Stimulated activated CD8-positive, alpha-beta memory T cell treated with anti-CD3 and anti-CD28 coated beads, Interleukin-4, amount 100 ng/mL, for 1 hour (primary cell): ENCODE data around the gene PPP1R2.
"Not testable (repeated sequence)": the region's sequence is repeated elsewhere in the genome, so short reads cannot be mapped to it uniquely, and the experiment has no call there.

Experiments
- DNase-seq, 2 donors: peaks; one replicate each; pipeline ENCODE4 v3.0.0-alpha.2; 2020; ENCODE audit warnings: low read depth in 2 of 2, low spot score in 1 of 2

The PPP1R2 gene

DNA sequence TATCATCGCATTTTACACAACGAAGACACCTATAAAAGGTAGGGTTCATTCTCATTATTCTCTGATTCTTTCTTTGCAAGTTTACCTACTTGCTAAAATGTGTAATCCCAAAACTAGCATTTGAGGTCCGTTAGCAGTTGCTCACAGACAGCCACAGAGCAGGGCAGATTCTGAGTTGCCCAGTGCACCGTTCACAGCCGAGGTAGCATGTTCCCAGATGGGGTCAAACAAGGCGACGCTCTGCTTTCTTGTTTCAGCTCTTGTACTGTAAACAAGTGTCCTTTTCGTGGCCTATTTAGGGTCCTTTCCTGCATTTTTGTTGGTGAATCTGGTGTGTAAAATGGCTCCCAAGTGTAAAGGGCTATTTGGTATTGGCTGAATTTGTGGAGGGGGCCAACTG lies 3.1 kb downstream of the PPP1R2 start:
- DNase-seq: no peak

DNA sequence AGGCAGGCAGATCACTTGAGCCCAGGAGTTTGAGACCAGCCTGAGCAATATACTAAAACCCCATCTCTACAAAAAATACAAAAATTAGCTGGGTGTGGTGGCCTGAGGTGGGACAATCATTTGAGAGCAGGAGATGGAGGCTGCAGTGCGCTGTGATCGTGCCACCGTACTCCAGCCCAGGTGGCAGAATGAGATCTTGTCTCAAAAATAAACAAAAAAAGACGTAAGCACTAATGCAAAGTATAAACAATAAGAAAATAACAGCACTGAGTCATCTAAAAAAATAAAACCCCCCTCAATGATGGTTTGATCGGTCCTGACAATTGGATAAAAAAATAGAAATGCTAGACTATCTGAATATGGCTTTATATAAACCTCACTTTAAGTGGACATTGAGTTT lies 3.6 kb downstream of the PPP1R2 start:
- no peak for DNase-seq

DNA sequence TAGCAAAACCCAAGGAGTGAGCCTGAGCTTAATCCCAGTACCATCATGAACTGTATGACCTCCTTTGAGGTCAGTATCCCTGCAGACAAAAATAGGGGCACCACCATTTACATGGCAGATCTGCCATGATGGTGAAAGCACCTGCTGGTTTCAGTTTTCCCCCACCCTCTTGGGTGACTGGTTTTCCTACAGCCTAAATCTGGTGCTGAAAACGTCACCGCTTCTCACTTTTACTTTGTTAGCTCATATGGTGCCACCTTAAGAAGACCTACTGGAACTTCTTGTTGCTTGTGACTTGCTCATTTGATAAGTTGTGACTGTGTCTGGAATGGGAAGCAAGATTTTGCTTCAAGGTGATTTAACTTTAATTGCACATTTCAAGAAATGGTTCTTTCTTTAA lies 5.1 kb downstream of the PPP1R2 start:
- DNase-seq: no peak

DNA sequence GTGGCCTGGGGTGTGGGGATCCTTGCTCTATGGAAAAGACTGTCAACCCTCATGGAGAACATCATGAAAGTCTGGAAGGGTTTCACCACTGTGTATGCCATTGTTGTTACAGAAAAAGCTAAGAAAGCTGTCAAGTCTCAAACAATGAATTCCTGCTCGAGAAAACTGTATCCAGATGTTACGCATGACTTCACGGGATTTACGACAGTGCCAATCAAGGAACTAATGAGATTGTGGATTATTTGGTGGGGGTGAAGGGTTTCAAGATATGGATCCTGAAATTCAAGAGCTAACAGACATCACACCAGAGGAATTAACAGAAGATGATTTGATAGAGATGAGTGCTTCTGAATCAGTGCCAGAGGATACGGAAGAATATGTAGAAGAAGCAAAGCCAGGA lies 7.8 kb downstream of the PPP1R2 start:
- DNase-seq: no peak

DNA sequence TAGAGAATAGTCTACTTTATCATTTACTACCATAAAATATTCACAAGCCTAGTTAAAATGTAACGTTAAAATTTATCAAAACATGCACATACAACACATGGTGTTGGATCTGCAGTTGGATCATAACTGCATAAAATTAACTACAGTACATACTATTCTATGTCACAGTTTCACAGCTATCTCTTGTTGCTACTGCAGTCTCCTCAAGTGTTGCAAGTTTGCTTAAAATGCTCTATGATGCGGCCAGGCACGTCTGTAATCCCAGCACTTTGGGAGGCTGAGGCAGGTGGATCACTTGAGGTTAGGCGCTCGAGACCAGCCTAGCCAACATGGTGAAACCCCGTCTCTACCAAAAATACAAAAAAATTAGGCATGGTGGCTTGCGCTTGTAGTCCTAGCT lies 10.3 kb downstream of the PPP1R2 start:
- DNase-seq: no peak

DNA sequence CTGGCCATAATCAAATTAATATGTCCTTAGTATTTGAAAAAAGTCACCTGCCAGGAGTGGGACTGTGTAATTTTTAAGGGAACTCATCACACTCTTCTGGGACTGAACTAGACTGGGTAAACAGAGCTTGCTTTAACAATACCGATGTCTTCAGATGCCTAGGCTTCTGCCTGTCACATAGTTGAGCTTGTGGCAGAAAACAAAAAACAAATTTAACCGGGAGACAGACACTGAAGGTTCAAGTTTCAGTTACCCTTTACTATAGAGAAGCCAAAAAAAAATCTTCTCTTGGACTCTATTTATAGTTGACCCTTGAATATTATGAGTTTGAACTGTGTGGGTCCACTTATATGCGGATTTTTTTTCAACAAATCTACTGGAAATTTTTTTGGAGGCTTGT lies 10.8 kb downstream of the PPP1R2 start:
- DNase-seq: no peak

DNA sequence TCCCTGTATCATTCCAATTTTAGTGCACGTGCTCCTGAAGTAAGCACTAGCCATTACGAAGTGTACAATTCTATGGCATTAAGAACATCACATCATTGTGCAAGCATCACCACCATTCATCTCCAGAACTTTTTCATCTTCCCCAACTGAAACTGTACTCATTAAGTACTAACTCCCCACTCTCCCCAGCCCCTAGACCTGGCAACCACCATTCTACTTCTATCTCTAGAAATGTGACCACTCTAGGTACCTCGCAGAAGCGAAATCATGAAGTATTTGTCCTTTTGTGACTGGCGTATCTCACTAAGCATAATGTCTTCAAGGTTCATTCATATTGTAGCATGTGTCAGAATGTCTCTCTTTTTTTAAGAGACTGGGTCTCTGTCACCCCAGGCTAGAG lies 11.4 kb downstream of the PPP1R2 start:
- DNase-seq: no peak

DNA sequence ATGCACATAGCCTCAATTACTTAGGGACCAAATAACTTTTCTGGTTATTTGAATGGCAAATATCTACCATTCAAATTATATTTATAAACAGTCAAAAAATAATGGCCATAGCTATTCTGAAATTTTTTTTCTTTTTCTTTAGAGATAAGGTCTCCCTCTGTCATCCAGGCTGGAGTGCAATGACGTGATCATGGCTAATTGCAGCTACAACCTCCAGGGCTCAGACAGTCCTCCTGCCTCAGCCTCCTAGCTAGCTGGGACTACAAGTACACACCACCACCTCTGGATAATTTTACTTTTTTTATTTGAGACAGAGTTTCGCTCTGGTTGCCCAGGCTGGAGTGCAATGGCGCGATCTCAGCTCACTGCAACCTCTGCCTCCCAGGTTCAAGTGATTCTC lies 16.6 kb downstream of the PPP1R2 start:
- DNase-seq: no peak

DNA sequence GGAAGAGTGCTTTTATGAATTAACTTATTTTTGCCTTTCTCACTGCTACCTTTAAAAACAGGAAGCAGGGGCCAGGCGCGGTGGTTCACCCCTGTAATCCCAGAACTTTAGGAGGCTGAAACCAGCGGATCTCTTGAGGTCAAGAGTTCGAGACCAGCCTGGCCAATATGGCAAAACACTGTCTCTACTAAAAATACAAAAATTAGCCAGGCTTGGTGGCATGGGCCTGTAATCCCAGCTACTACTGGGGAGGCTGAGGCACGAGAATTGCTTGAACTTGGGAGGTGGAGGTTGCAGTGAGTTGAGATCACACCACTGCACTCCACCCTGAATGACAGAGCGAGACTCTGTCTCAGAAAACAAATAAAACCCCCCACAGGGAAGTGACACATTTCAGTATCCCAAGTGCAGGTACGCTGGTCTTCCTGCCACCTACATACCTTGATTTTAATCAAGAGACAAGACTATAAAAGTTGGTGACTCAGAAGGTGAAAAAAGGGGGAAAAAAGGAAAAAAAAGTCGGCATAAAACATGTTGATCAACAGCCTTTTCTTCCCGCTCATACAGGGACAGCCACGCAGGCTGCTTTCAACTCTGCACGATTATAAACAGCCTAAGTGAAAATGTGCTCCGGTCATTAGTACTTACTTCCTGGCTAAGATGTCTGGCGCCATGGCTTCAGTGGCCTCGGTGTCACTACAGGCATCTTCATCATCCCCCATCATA lies 18.8 kb downstream of the PPP1R2 start:
- DNase-seq: no peak

DNA sequence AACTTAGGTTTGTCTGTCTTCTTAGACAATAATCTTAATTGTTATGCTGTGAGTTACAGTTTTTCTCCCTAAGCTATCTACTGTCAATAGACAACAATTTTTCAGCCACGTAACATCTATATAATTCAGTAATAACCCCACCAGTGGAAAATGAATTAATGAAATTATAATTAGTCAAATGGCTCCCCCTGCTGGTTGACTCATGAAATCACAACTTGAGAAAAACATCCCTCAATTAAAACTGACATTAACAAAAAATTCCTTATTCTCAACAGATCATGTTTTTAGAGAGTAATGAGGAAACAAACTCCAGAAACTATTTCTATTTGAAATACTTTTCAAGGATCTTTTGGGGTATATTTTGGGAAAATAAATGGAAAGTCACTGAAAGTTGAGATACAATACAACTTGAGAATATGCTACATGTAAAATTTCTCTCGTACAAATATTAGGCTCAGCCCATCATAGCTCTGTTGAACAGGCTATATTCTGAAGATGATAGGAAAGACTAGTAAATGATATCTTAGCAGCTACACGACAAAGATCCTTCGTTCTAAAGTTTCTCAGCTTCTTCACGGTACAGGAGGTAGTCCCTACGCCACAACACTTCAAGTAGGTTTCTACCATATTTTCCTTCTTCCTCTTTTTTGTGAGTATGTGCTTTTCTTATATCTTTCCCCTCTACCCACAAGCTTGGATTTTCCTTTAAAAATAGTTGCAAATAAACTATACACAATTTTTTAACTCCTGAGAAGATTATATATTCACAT lies 20.7 kb downstream of the PPP1R2 start:
- DNase-seq: no peak

DNA sequence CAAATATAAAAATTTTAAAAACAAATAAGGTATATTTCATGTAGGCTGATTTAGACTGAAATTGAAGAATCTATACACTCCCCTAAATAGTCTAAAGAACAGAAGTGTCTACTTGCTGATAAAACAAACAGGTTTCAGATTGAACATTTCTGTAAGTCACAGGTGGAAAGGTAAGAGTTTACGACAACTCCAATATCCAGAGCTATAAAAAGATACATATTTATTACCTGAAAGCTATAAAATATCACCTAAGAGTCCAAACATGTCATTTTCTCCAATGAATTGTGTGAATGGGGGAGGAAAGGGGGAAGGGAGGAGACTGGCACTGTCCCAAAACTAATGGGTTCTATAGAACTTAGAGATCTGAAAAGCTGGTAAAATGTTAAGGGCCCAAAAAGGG lies 26.1 kb downstream of the PPP1R2 start:
- no peak for DNase-seq

DNA sequence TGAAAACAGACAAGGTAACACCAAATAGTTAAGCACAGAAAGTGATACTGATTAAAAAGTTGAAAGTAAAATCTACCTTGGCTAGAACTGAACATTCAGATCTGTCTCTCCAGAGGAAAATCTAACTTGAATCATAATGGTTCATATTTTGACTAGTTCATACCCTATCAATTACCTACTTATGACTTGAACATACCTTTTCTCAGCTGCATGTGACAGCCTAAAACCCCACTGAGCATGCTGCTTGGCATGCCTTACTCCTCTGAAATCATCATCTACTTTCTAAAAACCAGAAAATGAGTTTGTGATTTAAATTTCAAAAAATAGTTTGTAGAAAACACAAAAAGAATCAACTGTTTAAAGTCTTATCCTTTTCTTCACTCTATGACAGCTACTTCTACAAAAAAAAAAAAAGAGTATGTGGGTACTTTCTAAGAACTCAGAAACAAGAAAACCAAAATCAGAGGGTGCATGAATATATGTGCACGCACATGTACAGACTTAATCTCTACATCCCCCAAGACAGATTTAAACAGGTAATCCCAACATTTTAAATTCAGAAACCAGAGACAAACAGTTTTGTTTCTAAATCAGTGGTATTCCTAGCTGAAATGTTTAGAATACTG lies 28.4 kb downstream of the PPP1R2 start:
- DNase-seq: not testable (repeated sequence)

DNA sequence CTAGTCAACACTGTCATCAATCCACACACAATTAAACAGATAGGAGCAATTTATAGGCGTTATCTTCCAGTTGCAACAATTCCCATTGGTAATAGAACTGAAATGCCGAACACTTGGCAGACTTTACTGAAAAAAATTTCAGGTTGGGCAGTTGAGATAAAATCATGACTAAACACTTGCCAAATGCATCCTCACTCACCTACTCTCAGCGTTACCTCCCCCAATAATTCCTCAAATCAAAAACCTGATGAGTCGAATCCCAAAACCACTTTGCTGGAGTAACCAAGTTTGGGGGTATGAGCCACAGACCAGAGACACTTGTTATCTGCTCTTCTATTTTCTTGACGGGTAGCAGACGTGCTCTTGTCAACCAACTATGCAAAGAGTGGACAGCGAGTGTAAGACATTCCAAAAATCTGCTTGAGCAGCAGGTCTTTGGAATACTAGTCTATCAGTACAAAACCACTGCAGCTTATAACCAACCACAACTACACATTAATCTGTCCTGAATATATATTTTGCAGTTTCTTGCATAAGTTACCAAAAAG lies 30.3 kb downstream of the PPP1R2 start:
- no peak for DNase-seq

DNA sequence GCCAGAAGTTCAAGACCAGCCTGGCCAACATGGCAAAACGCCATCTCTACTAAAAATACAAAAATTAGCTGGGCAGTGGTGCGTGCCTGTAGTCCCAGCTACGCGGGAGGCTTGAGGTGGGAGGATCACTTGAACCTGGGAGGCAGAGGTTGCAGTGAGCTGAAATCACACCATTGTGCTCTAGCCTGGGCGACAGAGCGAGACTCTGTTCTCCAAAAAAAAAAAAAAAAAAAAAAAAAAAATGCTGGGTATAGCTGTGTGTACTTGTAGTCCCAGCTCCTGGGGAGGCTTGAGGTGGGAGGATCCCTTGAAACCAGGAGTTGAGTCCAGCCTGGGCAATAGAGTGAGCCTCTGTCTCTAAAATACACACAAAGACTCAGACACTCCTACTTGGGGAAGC lies 32.0 kb downstream of the PPP1R2 start:
- no peak for DNase-seq

DNA sequence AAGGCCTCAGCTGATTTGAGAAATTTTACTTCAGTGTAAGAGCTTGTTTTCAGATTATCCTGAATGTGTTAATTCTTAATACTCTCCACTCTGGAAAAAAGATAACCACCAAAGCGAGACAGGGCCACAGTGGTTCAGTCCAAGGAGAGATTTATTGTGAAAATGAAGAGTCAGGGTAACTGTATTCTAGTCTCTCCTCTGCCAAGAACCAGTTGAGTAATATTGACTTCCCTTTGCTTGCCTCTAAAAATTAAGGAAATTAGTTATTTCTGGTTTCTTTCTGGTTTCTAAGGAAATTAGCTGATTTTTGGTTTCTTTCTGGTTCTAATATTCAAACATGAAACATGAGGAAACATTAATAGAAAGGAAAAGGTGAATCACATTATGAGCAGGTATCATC lies 34.9 kb downstream of the PPP1R2 start:
- DNase-seq: no peak

DNA sequence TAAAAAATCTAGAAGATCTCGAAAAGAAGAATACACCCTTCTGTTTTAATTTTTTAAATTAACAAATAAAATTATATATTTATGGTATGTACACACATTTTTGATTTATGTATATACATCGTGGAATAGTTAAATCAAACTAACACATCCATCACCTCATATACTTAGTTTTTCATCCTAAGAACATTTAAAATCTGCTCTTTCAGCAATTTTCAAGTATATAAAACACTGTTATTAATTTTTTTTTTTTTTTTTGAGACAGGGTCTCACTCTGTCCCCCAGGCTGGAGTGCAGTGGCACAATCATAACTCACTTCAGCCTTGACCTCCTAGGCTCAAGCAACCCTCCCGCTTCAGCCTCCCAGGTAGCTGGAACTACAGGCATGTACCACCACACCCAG lies 67.5 kb downstream of the PPP1R2 start:
- DNase-seq: no peak

DNA sequence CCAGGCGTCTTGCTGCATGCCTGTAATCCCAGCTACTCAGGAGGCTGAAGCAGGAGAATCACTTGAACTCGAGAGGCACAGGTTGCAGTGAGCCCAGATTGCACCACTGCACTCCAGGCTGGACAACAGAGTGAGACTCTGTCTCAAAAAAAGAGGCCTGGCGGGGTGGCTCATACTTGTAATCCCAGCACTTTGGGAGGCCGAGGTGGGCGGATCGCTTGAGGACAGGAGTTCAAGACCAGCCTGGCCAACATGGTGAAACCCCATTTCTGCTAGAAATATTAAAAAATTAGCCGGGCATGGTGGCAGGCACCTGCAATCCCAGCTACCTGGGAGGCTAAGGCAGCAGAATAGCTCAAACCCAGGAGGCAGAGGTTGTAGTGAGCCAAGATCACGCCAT lies 68.0 kb downstream of the PPP1R2 start:
- not testable (repeated sequence) for DNase-seq

DNA sequence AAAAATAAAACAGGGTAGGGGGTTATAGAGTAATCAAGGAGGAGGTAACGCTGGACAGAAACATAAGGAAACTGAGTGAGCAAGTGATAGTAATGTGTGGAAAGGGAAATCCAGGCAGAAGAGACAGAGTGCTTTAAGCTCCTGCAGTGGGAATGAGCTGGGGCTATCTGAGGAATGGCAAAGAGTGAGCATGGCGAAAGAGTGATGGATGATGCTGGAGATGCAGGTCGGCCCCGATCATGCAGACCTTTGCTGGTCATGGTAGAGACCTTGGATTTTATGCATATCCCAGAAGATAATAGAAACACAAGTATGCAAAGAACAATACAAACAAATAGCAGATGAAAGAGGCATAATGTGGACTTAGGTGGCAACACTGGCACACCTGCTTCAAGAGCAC lies 74.3 kb downstream of the PPP1R2 start:
- DNase-seq: no peak

DNA sequence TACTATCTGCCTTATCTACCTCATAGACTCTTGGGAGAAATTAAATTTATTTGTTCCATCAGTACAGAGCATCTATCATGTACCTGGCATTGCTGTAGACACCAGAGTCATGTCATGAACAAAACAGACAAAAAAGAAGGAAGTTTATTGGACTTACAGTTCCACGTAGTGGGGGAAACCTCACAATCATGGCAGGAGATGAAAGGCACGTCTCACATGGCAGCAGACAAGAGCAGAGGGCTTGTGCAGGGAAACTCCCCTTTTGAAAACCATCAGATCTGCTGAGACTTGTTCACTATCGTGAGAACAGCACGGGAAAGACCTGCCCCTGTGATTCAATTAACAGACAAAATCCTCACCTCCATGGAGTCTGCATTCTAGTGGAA lies 74.7 kb downstream of the PPP1R2 start:
- DNase-seq: no peak

DNA sequence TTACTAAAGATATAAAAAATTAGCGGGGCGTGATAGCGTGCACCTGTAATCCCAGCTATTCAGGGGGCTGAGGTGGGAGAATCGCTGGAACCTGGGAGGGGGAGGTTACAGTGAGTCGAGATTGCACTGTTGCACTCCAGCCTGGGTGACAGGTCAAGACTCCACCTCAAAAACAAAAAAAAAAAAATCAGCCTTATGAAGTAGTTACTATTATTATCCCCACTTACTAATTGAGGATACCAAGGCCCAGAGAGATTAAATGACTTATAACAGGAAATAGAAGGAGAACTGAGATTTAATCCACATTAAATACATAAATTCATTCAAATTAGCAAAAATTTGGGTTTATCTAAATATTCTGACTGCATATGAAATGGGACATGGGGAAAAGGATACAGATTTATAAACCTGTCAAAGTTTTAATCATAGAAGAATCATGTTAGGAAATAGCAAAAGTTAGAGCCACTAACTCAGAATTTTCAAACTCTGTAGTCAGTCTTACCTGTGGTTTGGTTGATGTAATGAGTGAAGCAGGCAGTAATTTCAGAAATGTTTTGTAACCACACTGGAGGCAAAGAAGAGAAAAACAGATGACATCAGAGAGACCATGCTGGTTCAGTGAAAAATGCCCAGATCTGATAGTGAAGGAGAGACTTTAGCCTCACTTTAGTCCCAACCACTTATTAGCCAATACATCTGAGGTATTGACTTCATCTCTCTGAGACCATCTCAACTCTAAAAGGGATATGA lies 75.3 kb downstream of the PPP1R2 start:
- no peak for DNase-seq

DNA sequence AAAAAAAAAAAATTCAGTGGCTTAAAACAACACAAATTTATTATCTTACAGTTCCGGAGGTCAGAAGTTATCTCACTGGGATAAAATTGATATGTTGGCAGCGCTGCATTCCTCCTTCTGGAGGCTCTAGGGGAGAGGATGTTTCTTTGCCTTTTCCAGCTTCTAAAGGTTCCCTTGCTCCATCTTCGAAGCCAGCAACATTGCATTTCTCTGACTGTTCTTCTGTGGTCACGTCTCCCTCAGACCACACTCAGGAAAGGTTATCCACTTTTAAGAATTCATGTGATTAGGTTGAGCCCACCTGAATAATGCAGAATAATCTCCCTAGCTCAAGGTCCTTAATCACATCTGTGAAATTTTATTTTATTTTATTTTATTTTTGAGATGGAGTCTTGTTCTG lies 76.9 kb downstream of the PPP1R2 start:
- no peak for DNase-seq
